Measurements from ENCODE around the gene ANKRD37.

ANKRD37 gene

DNA sequence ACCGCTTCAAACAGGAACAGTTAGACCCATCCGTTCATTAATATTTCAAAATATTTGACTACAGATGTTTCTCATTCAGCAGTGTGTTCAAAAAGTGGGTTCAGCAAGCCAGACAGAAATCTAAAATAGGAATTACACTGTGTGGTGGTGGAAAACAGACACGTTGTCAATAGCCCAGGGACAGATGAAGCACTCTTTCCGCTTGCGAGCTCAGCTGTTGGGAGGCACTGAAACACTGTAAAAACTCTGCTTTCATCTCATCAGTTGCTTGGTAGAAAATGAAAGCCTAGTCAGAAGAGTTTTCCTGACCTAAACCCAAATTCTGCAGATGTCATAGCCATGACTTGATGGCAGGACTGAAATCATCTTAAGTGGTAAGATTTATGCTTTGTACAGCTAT is 39.4 kb upstream of the ANKRD37 start:
- ChIA-PET CTCF (no interaction called here), POLR2A (no interaction called here)
- TF ChIP-seq CTBP1 (IDR thresholded peaks at IDR 0.05; ENCODE audit: borderline replicate concordance) (no peak), LEF1 (IDR thresholded peaks at IDR 0.05; ENCODE audit: borderline replicate concordance) (no peak), FOXA1 (IDR thresholded peaks at IDR 0.05) (no peak), FOXM1 (IDR thresholded peaks at IDR 0.05; ENCODE audit: borderline replicate concordance) (no peak), ARNT (IDR thresholded peaks at IDR 0.05) (no peak), ZNF384 (IDR thresholded peaks at IDR 0.05) (no peak), HDGF (IDR thresholded peaks at IDR 0.05; ENCODE audit: borderline replicate concordance) (no peak), ELF4 (IDR thresholded peaks at IDR 0.05) (no peak), SP1 (IDR thresholded peaks at IDR 0.05) (no peak), TARDBP (IDR thresholded peaks at IDR 0.05) (no peak), BHLHE40 (IDR thresholded peaks at IDR 0.05; ENCODE audit: borderline replicate concordance) (no peak), L3MBTL2 (conservative IDR thresholded peaks at IDR 0.05) (no peak), FOXK2 (IDR thresholded peaks at IDR 0.05) (no peak), SUZ12 (IDR thresholded peaks at IDR 0.05) (no peak), NFRKB (IDR thresholded peaks at IDR 0.05) (no peak)
- TF ChIP-seq, protein P1, sequence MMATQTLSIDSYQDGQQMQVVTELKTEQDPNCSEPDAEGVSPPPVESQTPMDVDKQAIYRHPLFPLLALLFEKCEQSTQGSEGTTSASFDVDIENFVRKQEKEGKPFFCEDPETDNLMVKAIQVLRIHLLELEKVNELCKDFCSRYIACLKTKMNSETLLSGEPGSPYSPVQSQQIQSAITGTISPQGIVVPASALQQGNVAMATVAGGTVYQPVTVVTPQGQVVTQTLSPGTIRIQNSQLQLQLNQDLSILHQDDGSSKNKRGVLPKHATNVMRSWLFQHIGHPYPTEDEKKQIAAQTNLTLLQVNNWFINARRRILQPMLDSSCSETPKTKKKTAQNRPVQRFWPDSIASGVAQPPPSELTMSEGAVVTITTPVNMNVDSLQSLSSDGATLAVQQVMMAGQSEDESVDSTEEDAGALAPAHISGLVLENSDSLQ (IDR thresholded peaks at IDR 0.05), result no peak
- no peak for DNase-seq (ENCODE audit: extremely low spot score)

DNA sequence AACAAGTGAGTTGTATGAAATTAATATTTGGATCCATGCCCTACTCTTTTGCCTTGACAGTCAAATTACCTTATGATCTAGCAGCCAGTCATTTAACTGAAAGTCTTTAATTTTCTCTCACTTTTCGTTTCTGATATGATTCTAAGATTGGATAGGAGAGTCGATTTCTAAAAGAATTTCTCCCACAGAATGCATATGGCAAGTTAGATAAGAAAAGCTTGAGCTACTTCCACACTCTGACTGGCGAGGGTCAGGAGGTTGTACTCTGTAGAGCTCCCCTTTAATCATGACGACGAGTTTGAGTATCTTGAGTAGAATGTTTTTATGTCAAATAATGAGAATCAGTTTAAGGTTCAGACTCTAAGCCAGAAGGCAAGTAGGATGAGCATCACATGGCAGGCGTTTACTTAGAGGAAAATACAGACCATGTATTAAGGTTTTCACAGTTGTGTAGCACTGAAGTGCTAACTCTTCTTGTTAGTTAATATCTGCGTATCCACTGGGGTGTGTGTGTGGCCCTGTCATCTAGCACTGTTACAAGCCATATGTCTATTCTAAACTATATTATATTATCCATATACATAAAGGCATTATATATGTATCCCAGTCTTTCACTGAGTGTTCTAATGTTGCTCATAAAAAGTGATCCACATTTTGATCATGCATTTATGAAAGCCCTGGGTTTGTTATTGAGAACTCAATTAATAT is 38.8 kb upstream of the ANKRD37 start:
- ChIA-PET POLR2A (no interaction called here), CTCF (no interaction called here)
- TF ChIP-seq ARNT (IDR thresholded peaks at IDR 0.05) (no peak), SP1 (IDR thresholded peaks at IDR 0.05) (no peak), CTBP1 (IDR thresholded peaks at IDR 0.05; ENCODE audit: borderline replicate concordance) (no peak), L3MBTL2 (conservative IDR thresholded peaks at IDR 0.05) (no peak), FOXK2 (IDR thresholded peaks at IDR 0.05) (no peak), TARDBP (IDR thresholded peaks at IDR 0.05) (no peak)
- TF ChIP-seq, protein P1 (IDR thresholded peaks at IDR 0.05), result no peak

DNA sequence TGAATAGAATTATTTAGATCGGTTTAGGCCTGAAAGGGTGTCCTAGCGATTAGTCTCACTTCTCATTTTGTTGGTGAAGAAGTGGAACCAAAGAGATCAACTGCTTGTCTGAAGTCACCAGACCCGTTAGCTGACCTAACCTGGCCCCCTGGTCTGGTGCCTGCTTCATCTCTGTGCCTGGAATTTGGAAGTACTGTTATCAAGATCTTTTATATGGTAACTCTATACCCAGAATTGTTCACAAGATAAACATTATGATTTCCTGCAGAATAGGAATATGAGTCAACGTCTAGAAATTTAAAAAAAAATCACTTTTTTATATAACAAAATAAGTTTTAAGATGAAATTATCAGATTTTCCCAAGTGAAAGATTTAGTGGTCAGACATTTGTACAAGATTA is 38.1 kb upstream of the ANKRD37 start:
- no peak for TF ChIP-seq HDGF (IDR thresholded peaks at IDR 0.05; ENCODE audit: borderline replicate concordance)
- no peak for DNase-seq (ENCODE audit: extremely low spot score)
- ChIA-PET CTCF (interaction anchor here (0.7 kb wide), 1 partner anchor 1389 kb away, joined by 4 read pairs; no protein-coding TSS in a partner anchor), POLR2A (no interaction called here)

More for the DNA sequence above, 38.8 kb upstream of the ANKRD37 start:
- DNase-seq (ENCODE audit: extremely low spot score), result no peak

DNA sequence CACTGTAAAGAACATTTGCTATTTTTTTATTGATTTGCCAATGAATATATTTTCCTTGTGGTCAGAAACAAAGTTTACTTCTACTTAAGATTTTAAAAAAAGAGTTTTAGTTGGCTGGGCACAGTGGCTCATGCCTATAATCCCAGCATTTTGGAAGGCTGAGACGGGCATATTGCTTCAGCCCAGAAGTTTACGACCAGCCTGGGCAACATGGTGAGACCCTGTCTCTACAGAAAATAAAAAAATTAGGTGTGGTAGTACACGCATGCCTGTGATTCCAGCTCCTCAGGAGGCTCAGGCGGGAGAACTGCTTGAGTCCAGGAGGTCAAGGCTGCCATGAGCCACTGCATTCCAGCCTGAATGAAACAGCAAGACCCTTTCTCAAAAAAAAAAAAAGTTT is 37.7 kb upstream of the ANKRD37 start:
- no peak for TF ChIP-seq HDGF (IDR thresholded peaks at IDR 0.05; ENCODE audit: borderline replicate concordance)
- no peak for TF ChIP-seq FOXK2 (IDR thresholded peaks at IDR 0.05)
- no peak for TF ChIP-seq SUZ12 (IDR thresholded peaks at IDR 0.05)
- TF ChIP-seq L3MBTL2 (conservative IDR thresholded peaks at IDR 0.05), result no peak
- TF ChIP-seq LEF1 (IDR thresholded peaks at IDR 0.05; ENCODE audit: borderline replicate concordance), result no peak
- TF ChIP-seq NFRKB (IDR thresholded peaks at IDR 0.05), result no peak
- no peak for TF ChIP-seq ELF4 (IDR thresholded peaks at IDR 0.05)
- no peak for TF ChIP-seq SP1 (IDR thresholded peaks at IDR 0.05)
- no peak for TF ChIP-seq ZNF384 (IDR thresholded peaks at IDR 0.05)
- no peak for TF ChIP-seq BHLHE40 (IDR thresholded peaks at IDR 0.05; ENCODE audit: borderline replicate concordance)
- TF ChIP-seq, protein P1 (IDR thresholded peaks at IDR 0.05), result no peak
- TF ChIP-seq FOXM1 (IDR thresholded peaks at IDR 0.05; ENCODE audit: borderline replicate concordance), result no peak
- no peak for TF ChIP-seq FOXA1 (IDR thresholded peaks at IDR 0.05)
- POLR2A ChIA-PET, result no interaction called here
- DNase-seq (ENCODE audit: extremely low spot score), result no peak
- CTCF ChIA-PET, result interaction anchor here (0.7 kb wide), 1 partner anchor 1389 kb away, joined by 4 read pairs; no protein-coding TSS in a partner anchor

DNA sequence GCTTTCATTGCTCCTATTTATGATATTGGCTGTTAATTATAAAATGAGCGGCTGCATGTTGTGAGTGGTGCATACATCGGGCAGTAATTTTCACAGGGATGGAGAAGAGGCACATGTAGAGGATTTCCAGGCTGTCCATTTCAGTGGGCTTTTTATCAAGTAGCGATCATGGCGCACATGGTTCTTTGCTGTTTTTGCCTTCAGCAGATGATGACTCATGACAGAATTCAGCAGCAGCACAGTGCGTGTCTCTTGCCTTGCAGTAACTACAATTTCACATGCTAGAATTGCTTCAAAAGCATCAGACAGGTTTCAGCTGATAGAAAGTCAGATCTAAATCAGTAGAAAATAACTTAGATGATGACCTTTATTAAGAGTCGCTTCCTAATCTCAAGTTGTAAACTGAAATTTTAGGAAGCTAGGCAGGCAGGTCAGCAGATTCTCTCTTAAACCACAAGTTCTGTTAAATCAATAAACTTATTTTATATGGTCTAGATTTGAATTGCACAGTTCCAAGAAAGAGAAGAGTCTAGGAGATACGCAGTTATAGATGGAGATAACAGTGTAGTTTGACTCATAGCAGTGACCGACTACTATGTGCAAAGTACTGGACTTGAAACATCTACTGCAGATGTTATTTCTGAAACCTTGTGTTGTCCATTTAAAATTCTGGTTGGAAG is 36.7 kb upstream of the ANKRD37 start:
- no peak for DNase-seq (ENCODE audit: extremely low spot score)
- CTCF ChIA-PET, result interaction anchor here (0.6 kb wide), 1 partner anchor 297 kb away, joined by 3 read pairs; no protein-coding TSS in a partner anchor
- TF ChIP-seq CTBP1 (IDR thresholded peaks at IDR 0.05; ENCODE audit: borderline replicate concordance) (no peak), LEF1 (IDR thresholded peaks at IDR 0.05; ENCODE audit: borderline replicate concordance) (no peak), ELF4 (IDR thresholded peaks at IDR 0.05) (no peak), TARDBP (IDR thresholded peaks at IDR 0.05) (no peak), ZNF384 (IDR thresholded peaks at IDR 0.05) (no peak), FOXM1 (IDR thresholded peaks at IDR 0.05; ENCODE audit: borderline replicate concordance) (no peak), BHLHE40 (IDR thresholded peaks at IDR 0.05; ENCODE audit: borderline replicate concordance) (no peak), FOXK2 (IDR thresholded peaks at IDR 0.05) (no peak), HDGF (IDR thresholded peaks at IDR 0.05; ENCODE audit: borderline replicate concordance) (no peak), SUZ12 (IDR thresholded peaks at IDR 0.05) (no peak), FOXA1 (IDR thresholded peaks at IDR 0.05) (no peak), NFRKB (IDR thresholded peaks at IDR 0.05) (no peak)
- TF ChIP-seq, protein P1 (IDR thresholded peaks at IDR 0.05), result no peak
- POLR2A ChIA-PET, result interaction anchor here (0.6 kb wide), 1 partner anchor 240 kb away, joined by 3 read pairs; no protein-coding TSS in a partner anchor
